ENCODE measurements around the gene MYRIP.

MYRIP gene

DNA sequence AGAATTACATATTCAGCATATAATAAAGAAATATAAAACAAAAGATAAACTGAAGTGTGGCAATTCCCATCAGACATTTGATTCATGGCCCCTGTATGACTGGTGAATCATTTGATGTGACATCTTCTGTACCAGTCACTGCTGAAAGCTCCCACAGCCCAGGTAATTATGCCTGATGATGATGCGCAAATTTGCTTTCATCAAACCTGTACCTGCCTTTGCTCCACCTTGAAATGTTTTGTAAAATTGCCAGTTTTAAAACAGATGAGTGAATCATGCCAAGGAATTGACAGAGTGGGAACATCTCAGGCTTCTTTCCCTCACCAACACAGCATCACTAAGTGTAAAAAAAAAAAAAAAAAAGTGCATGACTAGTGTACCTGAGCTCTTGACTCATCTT, 433.6 kb downstream of the MYRIP start:
- no peak overlapping the region for H3K27ac ChIP-seq (ENCODE audit: low read depth, low read length)
- no peaks in the 10 kb centered on the region for H3K4me1 ChIP-seq (ENCODE audit: control insufficient read depth in 1 of 2, insufficient read depth in 2 of 2, low read length in 2 of 2)
- no peaks in the 10 kb centered on the region for H3K9me3 ChIP-seq (ENCODE audit: control insufficient read depth in 1 of 2, low read length in 2 of 2)
- no peaks in the 10 kb centered on the region for H3K36me3 ChIP-seq (ENCODE audit: control insufficient read depth in 1 of 2, insufficient read depth in 2 of 2, low read length in 2 of 2)
- H3K4me3 ChIP-seq (ENCODE audit: low read depth in 1 of 2, low read length in 2 of 2) = no peak overlapping the region
- H3K27me3 ChIP-seq (ENCODE audit: control insufficient read depth in 1 of 2, insufficient read depth in 2 of 2, low read length in 2 of 2) = no peaks in the 10 kb centered on the region
- no peak overlapping the region for H3K9ac ChIP-seq (ENCODE audit: low read depth in 1 of 2, low read length in 2 of 2)

DNA sequence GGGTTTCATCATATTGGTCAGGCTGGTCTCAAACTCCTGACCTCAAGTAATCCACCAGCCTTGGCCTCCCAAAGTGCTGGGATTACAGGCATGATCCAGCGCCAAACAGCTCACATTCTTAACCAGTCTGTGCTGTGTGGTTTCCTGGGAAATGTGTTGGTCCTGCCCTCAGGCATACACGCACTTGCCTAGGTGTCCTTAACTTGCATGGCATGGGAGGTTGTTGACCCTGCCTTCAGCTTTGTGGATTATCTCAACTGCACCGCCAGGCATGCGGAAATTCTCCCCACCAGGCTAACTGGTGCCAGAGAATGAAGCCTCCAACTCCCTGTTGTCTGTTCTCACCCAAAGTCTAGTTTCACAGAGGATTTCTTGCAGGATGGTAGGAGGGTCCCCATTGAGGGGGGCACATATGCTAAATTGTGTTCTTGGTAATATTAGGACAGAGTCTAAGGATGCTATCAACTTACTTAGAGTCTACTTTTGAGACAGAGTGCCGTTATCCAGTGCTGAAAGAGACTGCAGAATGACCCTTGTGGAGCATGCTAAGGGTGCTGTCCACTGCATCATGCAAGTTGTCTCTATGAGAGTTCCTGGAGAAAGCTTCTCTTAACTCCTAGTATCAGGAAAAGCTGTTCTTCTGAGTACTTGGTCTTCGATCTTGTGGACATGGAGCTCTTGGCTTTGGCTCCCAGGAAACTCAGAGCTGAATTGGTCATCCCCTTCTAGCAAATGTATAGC, 438.5 kb downstream of the MYRIP start:
- no peaks in the 10 kb centered on the region for H3K9me3 ChIP-seq (ENCODE audit: control insufficient read depth in 1 of 2, low read length in 2 of 2)
- no peak overlapping the region for H3K27ac ChIP-seq (ENCODE audit: low read depth, low read length)
- no peaks in the 10 kb centered on the region for H3K36me3 ChIP-seq (ENCODE audit: control insufficient read depth in 1 of 2, insufficient read depth in 2 of 2, low read length in 2 of 2)
- H3K4me3 ChIP-seq (ENCODE audit: low read depth in 1 of 2, low read length in 2 of 2) = no peak overlapping the region
- no peak overlapping the region for H3K9ac ChIP-seq (ENCODE audit: low read depth in 1 of 2, low read length in 2 of 2)
- H3K4me1 ChIP-seq (ENCODE audit: control insufficient read depth in 1 of 2, insufficient read depth in 2 of 2, low read length in 2 of 2) = no peaks in the 10 kb centered on the region
- no peaks in the 10 kb centered on the region for H3K27me3 ChIP-seq (ENCODE audit: control insufficient read depth in 1 of 2, insufficient read depth in 2 of 2, low read length in 2 of 2)

DNA sequence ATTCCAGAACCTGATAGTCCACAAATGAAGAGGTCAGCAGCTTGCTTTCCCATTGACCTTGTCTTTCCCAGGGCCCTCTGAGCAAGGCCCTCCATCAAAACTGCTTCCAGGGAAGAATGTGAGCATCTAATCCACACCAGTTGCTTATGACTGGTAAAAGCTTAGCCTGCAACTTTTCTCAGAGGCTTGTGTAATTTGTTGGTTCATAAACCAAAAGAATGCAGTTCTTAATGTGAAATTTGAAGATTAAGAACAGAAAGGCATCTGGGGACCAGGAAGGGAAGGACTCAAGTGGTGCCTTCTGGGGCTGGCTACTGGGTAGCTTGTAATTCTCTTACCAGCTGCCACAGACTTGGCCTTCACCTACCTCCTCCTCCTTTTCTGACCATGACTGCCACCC, 439.2 kb downstream of the MYRIP start:
- H3K4me1 ChIP-seq (ENCODE audit: control insufficient read depth in 1 of 2, insufficient read depth in 2 of 2, low read length in 2 of 2) = no peaks in the 10 kb centered on the region
- no peaks in the 10 kb centered on the region for H3K27me3 ChIP-seq (ENCODE audit: control insufficient read depth in 1 of 2, insufficient read depth in 2 of 2, low read length in 2 of 2)
- no peak overlapping the region for H3K9ac ChIP-seq (ENCODE audit: low read depth in 1 of 2, low read length in 2 of 2)
- no peaks in the 10 kb centered on the region for H3K9me3 ChIP-seq (ENCODE audit: control insufficient read depth in 1 of 2, low read length in 2 of 2)
- H3K4me3 ChIP-seq (ENCODE audit: low read depth in 1 of 2, low read length in 2 of 2) = no peak overlapping the region
- H3K27ac ChIP-seq (ENCODE audit: low read depth, low read length) = no peak overlapping the region
- no peaks in the 10 kb centered on the region for H3K36me3 ChIP-seq (ENCODE audit: control insufficient read depth in 1 of 2, insufficient read depth in 2 of 2, low read length in 2 of 2)

DNA sequence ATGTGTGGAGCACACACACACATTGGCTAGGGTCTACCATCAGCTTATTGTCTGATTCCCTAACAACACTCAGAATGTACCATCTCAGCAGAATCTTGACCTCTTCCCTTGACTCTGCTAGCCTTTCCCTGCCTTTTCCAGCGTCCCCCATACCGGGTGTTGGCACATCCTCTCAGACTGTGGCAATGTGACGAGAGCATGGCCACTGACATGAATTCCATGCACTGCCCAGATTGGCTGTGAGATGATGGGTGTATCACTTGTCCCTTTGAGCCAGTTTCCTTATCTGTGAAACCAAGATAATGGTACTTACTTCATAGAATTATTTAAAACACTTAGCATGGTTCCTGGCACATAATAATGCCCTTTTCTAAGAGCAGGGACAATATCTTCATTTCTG, 439.8 kb downstream of the MYRIP start:
- no peak overlapping the region for H3K27ac ChIP-seq (ENCODE audit: low read depth, low read length)

DNA sequence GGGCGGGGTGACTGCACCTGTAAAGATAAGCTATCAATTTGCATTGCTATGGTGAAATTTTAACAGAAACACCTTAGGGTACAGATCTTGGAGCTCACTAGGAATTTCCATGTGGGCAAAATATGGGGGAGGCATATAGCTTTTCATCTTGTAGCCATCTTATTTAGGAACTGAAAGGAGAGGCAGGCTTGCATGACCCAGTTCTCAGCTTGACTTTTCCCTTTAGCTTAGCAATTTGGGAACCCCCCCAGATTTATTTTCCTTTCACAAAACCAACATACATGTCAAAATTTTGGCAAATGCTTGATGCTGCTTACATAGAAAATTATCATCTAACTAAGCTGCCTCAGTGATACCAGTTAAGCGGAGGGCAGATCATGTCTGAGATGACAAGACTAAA, 445.1 kb downstream of the MYRIP start:
- no peak overlapping the region for H3K4me3 ChIP-seq (ENCODE audit: low read depth in 1 of 2, low read length in 2 of 2)
- no peaks in the 10 kb centered on the region for H3K9me3 ChIP-seq (ENCODE audit: control insufficient read depth in 1 of 2, low read length in 2 of 2)
- no peak overlapping the region for H3K27ac ChIP-seq (ENCODE audit: low read depth, low read length)
- H3K36me3 ChIP-seq (ENCODE audit: control insufficient read depth in 1 of 2, insufficient read depth in 2 of 2, low read length in 2 of 2) = no peaks in the 10 kb centered on the region
- H3K4me1 ChIP-seq (ENCODE audit: control insufficient read depth in 1 of 2, insufficient read depth in 2 of 2, low read length in 2 of 2) = peaks cover 0 to 7% of the 10 kb centered on the region in 2 donors
- no peaks in the 10 kb centered on the region for H3K27me3 ChIP-seq (ENCODE audit: control insufficient read depth in 1 of 2, insufficient read depth in 2 of 2, low read length in 2 of 2)
- no peak overlapping the region for H3K9ac ChIP-seq (ENCODE audit: low read depth in 1 of 2, low read length in 2 of 2)

More for the DNA sequence above, 439.8 kb downstream of the MYRIP start:
- Histone ChIP-seq H3K36me3 (ENCODE audit: control insufficient read depth in 1 of 2, insufficient read depth in 2 of 2, low read length in 2 of 2) (no peaks in the 10 kb centered on the region), H3K9me3 (ENCODE audit: control insufficient read depth in 1 of 2, low read length in 2 of 2) (no peaks in the 10 kb centered on the region), H3K4me1 (ENCODE audit: control insufficient read depth in 1 of 2, insufficient read depth in 2 of 2, low read length in 2 of 2) (no peaks in the 10 kb centered on the region), H3K9ac (ENCODE audit: low read depth in 1 of 2, low read length in 2 of 2) (no peak overlapping the region), H3K4me3 (ENCODE audit: low read depth in 1 of 2, low read length in 2 of 2) (no peak overlapping the region), H3K27me3 (ENCODE audit: control insufficient read depth in 1 of 2, insufficient read depth in 2 of 2, low read length in 2 of 2) (no peaks in the 10 kb centered on the region)

DNA sequence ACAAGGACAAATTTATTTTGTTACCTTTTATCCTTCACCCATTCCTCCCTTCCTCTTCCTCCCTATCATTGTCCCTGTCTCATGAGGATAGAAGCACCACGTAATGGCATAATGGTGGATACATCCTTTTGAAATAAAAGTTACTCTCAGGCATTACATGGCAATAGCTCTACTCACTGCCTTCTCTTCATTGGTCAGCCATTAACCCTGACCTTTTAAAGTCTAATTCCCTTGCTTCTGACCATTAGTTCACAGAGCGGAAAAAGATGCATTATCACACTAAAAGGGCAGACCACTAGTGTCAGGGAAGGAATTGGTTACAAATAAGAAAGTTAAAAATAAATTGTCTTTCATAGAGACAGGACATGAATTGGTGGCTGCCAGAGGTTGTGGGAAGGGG, 445.5 kb downstream of the MYRIP start:
- Histone ChIP-seq H3K27ac (ENCODE audit: low read depth, low read length) (no peak overlapping the region), H3K27me3 (ENCODE audit: control insufficient read depth in 1 of 2, insufficient read depth in 2 of 2, low read length in 2 of 2) (no peaks in the 10 kb centered on the region), H3K4me3 (ENCODE audit: low read depth in 1 of 2, low read length in 2 of 2) (no peak overlapping the region), H3K9me3 (ENCODE audit: control insufficient read depth in 1 of 2, low read length in 2 of 2) (no peaks in the 10 kb centered on the region), H3K9ac (ENCODE audit: low read depth in 1 of 2, low read length in 2 of 2) (no peak overlapping the region), H3K36me3 (ENCODE audit: control insufficient read depth in 1 of 2, insufficient read depth in 2 of 2, low read length in 2 of 2) (no peaks in the 10 kb centered on the region), H3K4me1 (ENCODE audit: control insufficient read depth in 1 of 2, insufficient read depth in 2 of 2, low read length in 2 of 2) (peaks cover 0 to 7% of the 10 kb centered on the region in 2 donors)

DNA sequence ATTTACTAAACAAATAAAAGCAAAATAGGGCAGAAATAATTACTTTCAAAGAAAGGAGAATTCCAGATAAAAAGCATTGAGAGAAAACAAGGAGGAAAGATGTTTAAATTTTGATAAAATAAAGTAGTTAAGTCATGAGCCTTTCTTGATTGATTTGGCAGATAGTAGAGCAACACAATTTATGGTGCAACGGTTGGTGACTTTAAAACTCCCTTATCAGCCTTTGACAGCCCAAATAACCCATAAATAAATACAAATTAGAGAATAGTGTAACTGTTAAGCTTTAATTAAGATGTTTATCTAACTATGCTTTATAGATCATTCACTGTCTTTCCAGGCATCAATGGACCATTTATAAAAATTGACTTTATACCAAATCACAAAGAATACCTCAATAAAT, 446.1 kb downstream of the MYRIP start:
- H3K4me1 ChIP-seq (ENCODE audit: control insufficient read depth in 1 of 2, insufficient read depth in 2 of 2, low read length in 2 of 2) = peaks cover 0 to 7% of the 10 kb centered on the region in 2 donors
- no peak overlapping the region for H3K27ac ChIP-seq (ENCODE audit: low read depth, low read length)
- H3K36me3 ChIP-seq (ENCODE audit: control insufficient read depth in 1 of 2, insufficient read depth in 2 of 2, low read length in 2 of 2) = no peaks in the 10 kb centered on the region
- no peak overlapping the region for H3K9ac ChIP-seq (ENCODE audit: low read depth in 1 of 2, low read length in 2 of 2)
- H3K9me3 ChIP-seq (ENCODE audit: control insufficient read depth in 1 of 2, low read length in 2 of 2) = no peaks in the 10 kb centered on the region
- H3K27me3 ChIP-seq (ENCODE audit: control insufficient read depth in 1 of 2, insufficient read depth in 2 of 2, low read length in 2 of 2) = no peaks in the 10 kb centered on the region
- H3K4me3 ChIP-seq (ENCODE audit: low read depth in 1 of 2, low read length in 2 of 2) = no peak overlapping the region

DNA sequence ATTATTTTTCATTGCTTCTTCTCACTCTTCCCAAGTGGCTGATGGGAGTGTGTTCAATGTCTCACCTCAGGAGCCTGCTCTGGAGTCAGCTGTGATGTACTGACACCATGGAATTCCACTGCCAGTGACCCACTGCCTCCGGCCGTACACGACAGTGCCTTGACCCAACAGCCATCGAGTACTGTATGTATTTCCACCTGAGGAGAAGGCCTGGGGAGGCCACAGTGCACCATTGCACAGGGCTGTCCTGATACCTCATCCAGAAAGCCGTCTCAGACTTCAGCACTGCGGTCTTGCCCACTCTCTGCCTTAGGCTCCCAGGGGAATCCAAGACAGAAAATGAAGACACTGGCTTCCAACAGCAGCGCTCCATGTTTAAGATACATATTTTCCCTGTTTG, 448.7 kb downstream of the MYRIP start:
- H3K27me3 ChIP-seq (ENCODE audit: control insufficient read depth in 1 of 2, insufficient read depth in 2 of 2, low read length in 2 of 2) = no peaks in the 10 kb centered on the region
- H3K4me1 ChIP-seq (ENCODE audit: control insufficient read depth in 1 of 2, insufficient read depth in 2 of 2, low read length in 2 of 2) = peaks cover 0 to 7% of the 10 kb centered on the region in 2 donors
- no peaks in the 10 kb centered on the region for H3K9me3 ChIP-seq (ENCODE audit: control insufficient read depth in 1 of 2, low read length in 2 of 2)
- H3K9ac ChIP-seq (ENCODE audit: low read depth in 1 of 2, low read length in 2 of 2) = no peak overlapping the region
- no peak overlapping the region for H3K27ac ChIP-seq (ENCODE audit: low read depth, low read length)
- no peak overlapping the region for H3K4me3 ChIP-seq (ENCODE audit: low read depth in 1 of 2, low read length in 2 of 2)
- H3K36me3 ChIP-seq (ENCODE audit: control insufficient read depth in 1 of 2, insufficient read depth in 2 of 2, low read length in 2 of 2) = no peaks in the 10 kb centered on the region

DNA sequence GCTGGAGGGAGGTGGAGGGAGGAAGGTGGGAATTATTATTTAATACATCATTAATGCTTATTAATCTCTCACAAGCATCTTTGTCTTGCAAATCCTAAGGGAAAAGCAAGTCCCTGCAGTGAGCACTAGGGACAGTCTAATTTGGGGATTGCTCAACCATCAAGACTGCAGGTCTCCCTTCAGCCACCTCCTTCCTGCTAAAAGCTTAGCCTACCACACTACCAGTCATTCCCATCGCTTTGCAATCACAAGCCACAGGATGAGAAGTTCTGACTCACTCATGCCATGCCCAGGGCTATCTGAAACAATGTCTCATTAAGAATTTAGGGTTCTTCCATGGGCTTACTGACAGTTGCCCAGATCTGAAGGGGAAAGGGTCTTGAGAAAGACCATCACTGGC, 449.1 kb downstream of the MYRIP start:
- Histone ChIP-seq H3K36me3 (ENCODE audit: control insufficient read depth in 1 of 2, insufficient read depth in 2 of 2, low read length in 2 of 2) (no peaks in the 10 kb centered on the region), H3K9ac (ENCODE audit: low read depth in 1 of 2, low read length in 2 of 2) (no peak overlapping the region), H3K4me1 (ENCODE audit: control insufficient read depth in 1 of 2, insufficient read depth in 2 of 2, low read length in 2 of 2) (peaks cover 0 to 7% of the 10 kb centered on the region in 2 donors), H3K27me3 (ENCODE audit: control insufficient read depth in 1 of 2, insufficient read depth in 2 of 2, low read length in 2 of 2) (no peaks in the 10 kb centered on the region), H3K4me3 (ENCODE audit: low read depth in 1 of 2, low read length in 2 of 2) (no peak overlapping the region), H3K27ac (ENCODE audit: low read depth, low read length) (no peak overlapping the region), H3K9me3 (ENCODE audit: control insufficient read depth in 1 of 2, low read length in 2 of 2) (no peaks in the 10 kb centered on the region)

DNA sequence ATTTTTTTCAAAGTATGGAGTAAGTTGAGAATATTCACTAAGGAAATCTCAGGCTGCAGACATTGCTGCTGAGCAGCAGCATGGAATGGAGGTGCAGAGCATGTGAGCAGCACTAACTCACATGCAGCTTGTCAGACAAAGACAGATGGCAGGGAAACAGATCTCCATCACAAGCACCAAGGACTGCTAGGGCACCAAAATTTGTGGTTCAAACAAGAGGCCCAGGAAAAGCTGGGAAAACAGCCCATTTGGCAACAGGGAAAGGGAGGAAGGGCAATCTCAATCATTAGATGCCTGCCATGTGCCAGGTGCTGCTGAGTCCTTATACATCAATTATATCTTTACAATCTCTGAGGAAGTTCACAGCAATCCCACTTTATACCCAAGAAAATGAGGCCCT, 452.9 kb downstream of the MYRIP start:
- Histone ChIP-seq H3K4me1 (ENCODE audit: control insufficient read depth in 1 of 2, insufficient read depth in 2 of 2, low read length in 2 of 2) (no peaks in the 10 kb centered on the region), H3K27me3 (ENCODE audit: control insufficient read depth in 1 of 2, insufficient read depth in 2 of 2, low read length in 2 of 2) (no peaks in the 10 kb centered on the region), H3K27ac (ENCODE audit: low read depth, low read length) (no peak overlapping the region), H3K4me3 (ENCODE audit: low read depth in 1 of 2, low read length in 2 of 2) (no peak overlapping the region), H3K9ac (ENCODE audit: low read depth in 1 of 2, low read length in 2 of 2) (no peak overlapping the region), H3K36me3 (ENCODE audit: control insufficient read depth in 1 of 2, insufficient read depth in 2 of 2, low read length in 2 of 2) (no peaks in the 10 kb centered on the region), H3K9me3 (ENCODE audit: control insufficient read depth in 1 of 2, low read length in 2 of 2) (no peaks in the 10 kb centered on the region)

Data from duodenal mucosa (tissue), 2 donors.